HCT116 (cell line): ENCODE results near the gene TMEM175.

ENCODE experiments used
- CEBPB ChIP-seq: IDR thresholded peaks from 2 replicates; pipeline ENCODE4 v1.6.1; 2012; ENCODE audit warnings: low read depth
- CTCF ChIP-seq, 3 experiments: fragments of 200-600 bp in 1 of 3; sonication (generic) in 1 of 3; IDR thresholded peaks in 2 of 3; conservative IDR thresholded peaks in 1 of 3; 2 replicates each; pipeline ENCODE4 v1.5.1; 2012 to 2017; ENCODE audit warnings: low read depth in 2 of 3, low read length in 2 of 3, antibody characterized with exemption in 1 of 3, borderline replicate concordance in 1 of 3, control low read depth in 1 of 3, mild to moderate bottlenecking in 1 of 3, mixed read lengths in 1 of 3, mixed run types in 1 of 3, moderate library complexity in 1 of 3; ENCODE audit not compliant: insufficient read depth in 1 of 3
- EZH2 ChIP-seq: fragments of 200-600 bp; sonication (generic); IDR thresholded peaks from 2 replicates; pipeline ENCODE4 v1.6.1; 2017; ENCODE audit warnings: antibody characterized with exemption, mixed run types
- POLR2A ChIP-seq: IDR thresholded peaks from 2 replicates; pipeline ENCODE4 v1.7.0; 2011; ENCODE audit warnings: borderline replicate concordance; ENCODE audit not compliant: insufficient read depth, insufficient read length; ENCODE audit errors: extremely low read depth
- POLR2AphosphoS5 ChIP-seq: IDR thresholded peaks from 2 replicates; pipeline ENCODE4 v1.6.1; 2011; ENCODE audit warnings: mild to moderate bottlenecking, low read depth, low read length, moderate library complexity
- REST ChIP-seq: IDR thresholded peaks from 2 replicates; pipeline ENCODE4 v1.6.1; 2012; ENCODE audit warnings: low read depth
- YY1 ChIP-seq: IDR thresholded peaks from 2 replicates; pipeline ENCODE4 v1.6.1; 2011; ENCODE audit warnings: low read length, low read depth, moderate library complexity, mild to moderate bottlenecking; ENCODE audit not compliant: insufficient replicate concordance; ENCODE audit errors: extremely low read depth
- ZNF274 ChIP-seq: fragments of 200-500 bp; sonication (Bioruptor generic); IDR thresholded peaks from 2 replicates; pipeline ENCODE4 v1.6.1; 2014; ENCODE audit warnings: mild to moderate bottlenecking, low read depth, low read length, inconsistent platforms

DNA sequence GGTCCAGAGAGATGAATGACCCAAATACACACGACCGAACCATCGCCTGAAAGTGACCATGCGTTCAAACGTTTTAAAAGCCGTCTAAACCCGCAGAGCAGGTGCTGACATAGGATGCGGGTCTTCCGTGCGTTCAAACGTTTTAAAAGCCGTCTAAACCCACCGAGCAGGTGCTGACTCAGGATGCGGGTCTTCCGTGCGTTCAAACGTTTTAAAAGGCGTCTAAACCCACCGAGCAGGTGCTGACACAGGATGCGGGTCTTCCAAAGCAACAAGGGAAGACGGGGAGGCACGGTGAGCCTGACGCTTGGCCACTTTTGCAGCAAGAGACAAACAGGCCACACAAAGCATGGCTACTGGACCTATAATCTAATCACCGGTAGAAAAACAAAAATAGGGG lies 47.4 kb upstream of the TMEM175 start:
- TF ChIP-seq POLR2AphosphoS5 (no peak), YY1 (no peak), POLR2A (no peak), CTCF (IDR thresholded peaks at IDR 0.05 in 2 of 3, conservative IDR thresholded peaks at IDR 0.05 in 1 of 3; ENCODE audit: borderline replicate concordance in 1 of 3, insufficient read depth in 1 of 3, low read depth in 2 of 3, low read length in 2 of 3) (no peak), REST (no peak), EZH2 (no peak), CEBPB (no peak), ZNF274 (no peak)
